Liver (tissue), 9 donors: ENCODE data around the gene SYT2. TPM values are rescaled to one million over a fixed set of nuclear protein-coding genes. Genes with fewer than 3 reads are reported as not detected.

ENCODE experiments used
- DNase-seq: peaks from one replicate; pipeline ENCODE4 v3.0.0-alpha.2; 2017; ENCODE audit warnings: low spot score
- H3K27ac ChIP-seq, 2 donors: one replicate each; pipeline ENCODE4 v1.7.0; 2013; ENCODE audit warnings: inconsistent platforms in 2 of 2, low read length in 2 of 2, control low read depth in 1 of 2, low read depth in 1 of 2, mild to moderate bottlenecking in 1 of 2
- H3K27me3 ChIP-seq, 4 donors: one replicate each; pipeline versions ENCODE4 v1.6.1 to v1.7.0; 2013; ENCODE audit warnings: low read length in 3 of 4, inconsistent platforms in 1 of 4, mild to moderate bottlenecking in 1 of 4, moderate library complexity in 1 of 4; ENCODE audit not compliant: control insufficient read depth in 4 of 4, insufficient read depth in 4 of 4
- H3K36me3 ChIP-seq, 4 donors: one replicate each; pipeline versions ENCODE4 v1.6.1 to v1.7.0; 2013; ENCODE audit warnings: low read length in 3 of 4, mild to moderate bottlenecking in 3 of 4, low read depth in 1 of 4, moderate library complexity in 1 of 4; ENCODE audit not compliant: control insufficient read depth in 4 of 4, insufficient read depth in 3 of 4
- H3K4me1 ChIP-seq, 4 donors: one replicate each; pipeline versions ENCODE4 v1.6.1 to v1.7.0; 2013; ENCODE audit warnings: low read length in 3 of 4, mild to moderate bottlenecking in 3 of 4, moderate library complexity in 1 of 4; ENCODE audit not compliant: control insufficient read depth in 4 of 4, insufficient read depth in 4 of 4
- H3K4me3 ChIP-seq, 3 donors: one replicate each; pipeline versions ENCODE4 v1.6.1 to v1.7.0; 2013; ENCODE audit warnings: low read length in 3 of 3, control low read depth in 1 of 3, low read depth in 1 of 3, mild to moderate bottlenecking in 1 of 3
- H3K9ac ChIP-seq, 2 donors: one replicate each; pipeline ENCODE4 v1.7.0; 2013; ENCODE audit warnings: low read length in 2 of 2, mild to moderate bottlenecking in 2 of 2, moderate library complexity in 2 of 2, control low read depth in 1 of 2, low read depth in 1 of 2
- H3K9me3 ChIP-seq, 4 donors: one replicate each; pipeline versions ENCODE4 v1.6.1 to v1.7.0; 2013; ENCODE audit warnings: low read length in 3 of 4; ENCODE audit not compliant: control insufficient read depth in 4 of 4
- ATF3 ChIP-seq: IDR thresholded peaks from 2 replicates; pipeline ENCODE4 v1.6.1; 2016; ENCODE audit warnings: antibody characterized with exemption
- CTCF ChIP-seq: fragments of 150-350 bp; IDR thresholded peaks from 2 replicates; pipeline ENCODE4 v1.5.1; 2017; ENCODE audit warnings: improper control_type of control experiment, low read depth, low read length; ENCODE audit not compliant: missing input control
- EGR1 ChIP-seq, 2 donors: IDR thresholded peaks; 2 replicates each; pipeline ENCODE4 v1.6.1; 2016 to 2018; ENCODE audit warnings: antibody characterized with exemption in 2 of 2, low read depth in 2 of 2
- FOXA1 ChIP-seq: IDR thresholded peaks from 2 replicates; pipeline ENCODE4 v1.6.1; 2016; ENCODE audit warnings: antibody characterized with exemption
- FOXA2 ChIP-seq: IDR thresholded peaks from 2 replicates; pipeline ENCODE4 v1.6.1; 2016; ENCODE audit warnings: antibody characterized with exemption
- GABPA ChIP-seq, 2 donors: IDR thresholded peaks in 1 of 2; conservative IDR thresholded peaks in 1 of 2; 2 replicates each; pipeline ENCODE4 v1.6.1; 2016; ENCODE audit warnings: antibody characterized with exemption in 2 of 2, mild to moderate bottlenecking in 1 of 2, moderate library complexity in 1 of 2
- JUND ChIP-seq, 2 donors: IDR thresholded peaks; 2 replicates each; pipeline ENCODE4 v1.6.1; 2016; ENCODE audit warnings: antibody characterized with exemption in 2 of 2
- MAX ChIP-seq: IDR thresholded peaks from 2 replicates; pipeline ENCODE4 v1.6.1; 2016; ENCODE audit warnings: antibody characterized with exemption
- NR2F2 ChIP-seq: IDR thresholded peaks from 2 replicates; pipeline ENCODE4 v1.6.1; 2016; ENCODE audit warnings: antibody characterized with exemption
- RAD21 ChIP-seq, 2 donors: IDR thresholded peaks; 2 replicates each; pipeline ENCODE4 v1.6.1; 2016; ENCODE audit warnings: antibody characterized with exemption in 2 of 2, mild to moderate bottlenecking in 2 of 2
- REST ChIP-seq: IDR thresholded peaks from 2 replicates; pipeline ENCODE4 v1.6.1; 2016; ENCODE audit warnings: antibody characterized with exemption, mild to moderate bottlenecking
- RXRA ChIP-seq, 2 donors: IDR thresholded peaks; 2 replicates each; pipeline ENCODE4 v1.6.1; 2017 to 2018; ENCODE audit warnings: antibody characterized with exemption in 2 of 2, mild to moderate bottlenecking in 1 of 2
- SP1 ChIP-seq: IDR thresholded peaks from 2 replicates; pipeline ENCODE4 v1.6.1; 2018; ENCODE audit warnings: antibody characterized with exemption, mild to moderate bottlenecking
- TAF1 ChIP-seq: conservative IDR thresholded peaks from 2 replicates; pipeline ENCODE4 v1.6.1; 2016; ENCODE audit warnings: antibody characterized with exemption, mild to moderate bottlenecking
- YY1 ChIP-seq: IDR thresholded peaks from 2 replicates; pipeline ENCODE4 v1.6.1; 2016; ENCODE audit warnings: antibody characterized with exemption, mild to moderate bottlenecking
- ZBTB33 ChIP-seq: IDR thresholded peaks from 2 replicates; pipeline ENCODE4 v1.6.1; 2016; ENCODE audit warnings: antibody characterized with exemption
- WGBS: extraction: QIAGEN DNeasy Blood & Tissue Kit; methylation state at CpG from one replicate; pipeline ENCODE4 v1.1.7; 2013; 5-methylcytosine and 5-hydroxymethylcytosine counted together
- polyA plus RNA-seq, 2 donors: library from polyadenylated mRNA; stranded (reverse) in 1 of 2; unstranded in 1 of 2; fragments of 200-250 nt in 1 of 2; fragments of >200 nt in 1 of 2; fragmentation: Nextera tagmentation in 1 of 2; extraction: Ambion mirVana in 1 of 2; gene quantifications; one replicate each; pipeline versions ENCODE4 v1.2.1 to v1.2.3, GENCODE V29; 2013 to 2015
- total RNA-seq, 2 donors: library from RNA; depleted of rRNA; stranded (reverse); fragments of >200 nt; gene quantifications; one replicate each; pipeline ENCODE4 v1.2.3, GENCODE V29; 2014
- donor health status: healthy.
- donor health status: healthy.
- donor health status: healthy.
- donor health status: healthy.
- donor health status: healthy.

SYT2 gene
- total and polyA plus RNA-seq, 4 donors = under 0.01 to 0.07 TPM; not detected in 2

GRCh38 chr1:202733251-202733650 lies 23.0 kb upstream of the SYT2 start:
- H3K27ac ChIP-seq = no peak overlapping the region
- TF ChIP-seq MAX (no peak), RXRA (IDR thresholded peaks at IDR 0.05) (no peak), JUND (IDR thresholded peaks at IDR 0.05) (no peak), REST (no peak), EGR1 (IDR thresholded peaks at IDR 0.05; ENCODE audit: low read depth in 2 of 2) (no peak), FOXA1 (no peak), GABPA (IDR thresholded peaks at IDR 0.05 in 1 of 2, conservative IDR thresholded peaks at IDR 0.05 in 1 of 2) (no peak), NR2F2 (no peak), FOXA2 (no peak), SP1 (no peak)
- H3K9ac ChIP-seq = no peak overlapping the region
- H3K36me3 ChIP-seq = peaks cover 13 to 75% (median 61%) of the 10 kb centered on the region in 4 donors
- H3K4me1 ChIP-seq = no peaks in the 10 kb centered on the region
- H3K4me3 ChIP-seq = no peak overlapping the region
- DNase-seq = no peak
- H3K27me3 ChIP-seq = no peaks in the 10 kb centered on the region
- no peaks in the 10 kb centered on the region for H3K9me3 ChIP-seq
- 96% methylated on average over 10 of the region's 10 CpGs for WGBS

GRCh38 chr1:202728951-202729350 lies 18.7 kb upstream of the SYT2 start:
- TF ChIP-seq RAD21 (IDR thresholded peaks at IDR 0.05) = no peak
- TF ChIP-seq REST = no peak
- no peak for TF ChIP-seq NR2F2
- TF ChIP-seq CTCF = no peak
- no peak for TF ChIP-seq TAF1
- no peak for TF ChIP-seq GABPA (IDR thresholded peaks at IDR 0.05 in 1 of 2, conservative IDR thresholded peaks at IDR 0.05 in 1 of 2)
- no peak for TF ChIP-seq MAX
- TF ChIP-seq ATF3 = no peak
- no peak for TF ChIP-seq YY1
- no peak for TF ChIP-seq ZBTB33
- Histone ChIP-seq H3K27me3 (no peaks in the 10 kb centered on the region), H3K4me3 (no peak overlapping the region), H3K4me1 (no peaks in the 10 kb centered on the region), H3K36me3 (peaks cover 12 to 65% (median 54%) of the 10 kb centered on the region in 4 donors), H3K27ac (no peak overlapping the region), H3K9ac (no peak overlapping the region), H3K9me3 (no peaks in the 10 kb centered on the region)
- DNase-seq = no peak
- 93% methylated on average over 4 of the region's 4 CpGs for whole genome bisulfite sequencing
